Inflammatory macrophage treated with lipopolysaccharide for 1 hour (primary cell): ENCODE data around the gene FAM89B.

Experiments used
- DNase-seq, 2 donors: peaks; one replicate each; pipeline ENCODE4 v3.0.0-alpha.2; 2020 to 2022

The FAM89B gene

GRCh38 chr11:65539744-65540289 lies 32.5 kb upstream of the FAM89B start:
- no peak for DNase-seq

DNA sequence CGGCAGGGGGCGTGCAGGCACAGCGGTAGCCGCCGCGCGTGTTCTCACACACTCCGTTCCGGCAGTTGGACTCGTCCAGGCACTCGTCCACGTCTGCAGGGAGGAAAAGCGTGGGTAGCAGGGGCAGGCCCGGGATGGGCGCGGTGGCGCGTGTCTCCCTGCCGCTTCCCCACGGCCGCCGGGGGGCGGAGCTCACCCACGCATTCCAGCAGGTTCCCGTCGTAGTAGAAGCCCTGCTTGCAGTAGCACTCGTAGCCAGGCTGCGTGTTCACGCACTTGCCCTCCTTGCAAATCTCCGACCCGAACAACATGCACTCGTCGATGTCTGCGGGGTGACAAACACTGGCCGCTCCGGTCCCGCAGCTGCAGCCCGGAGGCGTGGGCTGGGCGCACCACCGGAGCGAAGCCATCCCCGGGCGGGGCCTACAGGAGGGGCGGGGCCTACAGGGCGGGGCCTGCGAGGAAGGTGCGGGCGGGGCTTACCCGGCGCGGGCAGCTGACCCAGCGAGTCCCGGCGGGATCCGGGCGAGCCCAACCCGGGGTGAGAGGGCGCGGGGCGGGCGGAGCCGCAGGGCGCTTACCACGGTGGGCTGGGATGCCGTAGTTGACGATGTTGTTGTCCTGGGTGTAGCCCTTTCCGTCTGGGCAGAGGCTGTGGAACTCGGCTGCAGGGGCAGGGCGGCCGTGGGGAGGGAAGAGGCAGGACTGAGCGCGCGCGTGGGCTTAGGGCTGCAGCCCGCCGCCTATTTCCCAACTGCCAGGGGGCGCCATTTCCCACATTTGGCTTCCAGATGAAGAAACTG lies 31.8 kb upstream of the FAM89B start:
- DNase-seq: peak; percentile 94 to 96

DNA sequence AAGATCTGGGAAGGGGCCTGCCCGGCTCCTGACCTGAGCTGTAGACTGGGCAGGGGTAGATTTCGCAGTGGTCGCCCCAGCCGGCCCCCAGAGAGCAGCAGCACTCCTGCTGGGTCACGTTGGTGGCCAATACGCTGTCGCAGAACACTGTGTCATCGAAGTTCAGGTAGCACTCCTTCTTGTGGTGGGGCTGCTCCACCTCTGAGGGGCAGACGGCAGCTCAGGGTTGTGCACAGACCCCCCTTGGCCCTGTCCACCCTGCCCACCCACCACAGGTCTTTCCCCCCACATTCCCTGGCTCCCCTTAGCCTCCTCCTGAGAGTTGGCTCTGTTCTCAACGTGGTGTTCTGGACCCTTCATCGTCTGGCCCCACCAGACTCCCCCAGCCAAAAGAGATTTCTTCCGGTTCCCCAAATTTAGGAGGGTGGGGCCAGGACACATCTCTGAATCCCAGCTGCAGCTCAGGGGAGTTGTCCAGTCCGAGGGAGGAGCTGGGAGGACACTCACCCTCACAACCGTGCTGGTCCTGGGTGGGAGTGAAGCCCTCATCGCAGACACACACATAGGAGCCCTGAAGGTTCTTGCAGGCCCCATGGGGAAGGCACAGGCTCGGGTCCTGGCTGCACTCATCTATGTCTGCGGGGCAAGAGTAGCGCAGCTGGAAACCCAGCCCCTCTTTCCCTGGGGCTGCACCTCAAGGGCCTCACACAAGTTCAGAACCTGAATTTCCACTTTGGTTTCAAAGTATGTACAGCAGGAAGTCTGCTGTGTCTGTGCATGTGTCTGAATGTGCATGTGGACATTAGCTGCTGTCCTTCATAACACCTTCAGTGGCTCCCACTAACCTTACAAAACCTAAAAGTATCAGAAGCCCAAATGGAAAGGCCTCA lies 31.0 kb upstream of the FAM89B start:
- DNase-seq: no peak

- DNase-seq: no peak
Observed at GRCh38 chr11:65542738-65543390, 29.5 kb upstream of the FAM89B start.

DNA sequence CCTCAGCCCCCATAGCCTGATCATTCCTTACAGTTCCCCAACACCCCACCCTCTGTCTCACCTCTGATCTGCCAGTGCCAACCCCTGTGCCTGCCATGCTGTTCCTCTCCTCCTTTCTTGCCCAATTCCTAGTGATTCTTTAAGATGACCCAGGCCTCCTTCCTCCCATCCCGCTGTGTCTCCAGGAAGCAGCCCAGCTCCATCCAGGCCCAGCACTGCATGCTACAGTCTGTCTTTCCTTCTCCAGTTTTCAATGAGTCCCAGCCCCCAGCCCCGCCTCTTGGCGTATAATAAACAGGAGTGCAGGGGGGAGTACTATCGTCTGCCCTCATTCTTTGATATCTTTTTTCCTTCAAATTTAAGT lies 26.5 kb upstream of the FAM89B start:
- no peak for DNase-seq

DNA sequence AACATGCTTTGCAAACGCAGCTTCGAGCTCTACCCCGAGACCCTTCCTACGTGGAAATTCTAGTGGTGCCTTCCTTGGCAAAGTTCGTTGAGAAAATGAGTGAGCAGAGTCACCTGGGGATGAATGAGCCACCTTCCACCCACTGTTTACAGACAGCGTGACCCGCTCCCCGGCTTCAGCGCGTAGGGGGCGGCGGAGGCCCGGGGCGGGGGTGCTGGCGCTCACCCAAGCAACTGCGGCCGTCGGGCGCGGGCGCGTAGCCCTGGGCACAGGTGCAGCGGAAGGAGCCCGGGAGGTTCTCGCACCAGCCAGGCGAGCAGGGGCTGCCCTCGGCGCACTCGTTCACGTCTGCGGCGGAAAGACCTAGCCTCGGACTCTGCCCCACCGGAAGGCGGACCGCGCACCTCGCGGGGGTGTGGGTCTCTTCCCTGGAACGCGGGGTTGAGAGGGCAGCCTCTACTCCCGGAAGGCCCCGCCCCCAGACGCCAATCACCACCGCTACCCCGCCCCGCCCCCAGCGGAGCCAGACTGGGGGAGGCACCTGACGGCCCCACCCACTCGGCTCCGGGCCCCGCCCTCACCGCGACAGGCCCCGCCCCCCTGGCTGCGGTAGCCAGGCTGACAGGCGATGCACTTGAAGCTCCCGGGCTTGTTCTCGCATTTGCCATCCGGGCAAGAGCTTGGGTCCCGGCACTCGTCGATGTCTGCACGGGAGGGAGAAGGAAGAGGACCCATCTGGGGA lies 25.9 kb upstream of the FAM89B start:
- peak; percentile 68 to 93 for DNase-seq

GRCh38 chr11:65547446-65548125 lies 24.8 kb upstream of the FAM89B start:
- DNase-seq: no peak

DNA sequence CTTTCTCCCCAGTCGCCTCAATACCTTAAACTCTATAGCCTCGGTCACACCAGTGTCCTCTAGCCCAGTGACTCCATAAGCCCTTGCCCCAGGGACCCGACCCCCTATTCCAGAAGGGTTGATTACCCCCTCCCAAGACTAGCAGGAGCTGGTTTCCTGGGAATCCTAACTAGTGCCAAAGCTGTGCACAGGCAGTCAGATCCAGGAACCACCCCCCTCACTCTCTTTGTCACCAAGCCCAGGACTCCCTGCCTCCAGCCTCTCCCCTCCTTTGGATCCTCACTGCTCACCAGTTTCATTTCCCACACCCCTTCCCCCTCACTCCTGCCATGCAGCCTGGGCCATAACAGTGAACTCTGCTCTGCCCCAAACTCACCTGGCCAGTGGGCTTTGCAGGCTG lies 23.9 kb upstream of the FAM89B start:
- no peak for DNase-seq

GRCh38 chr11:65549096-65549495 lies 23.2 kb upstream of the FAM89B start:
- DNase-seq: peak; percentile 35 to 76

DNA sequence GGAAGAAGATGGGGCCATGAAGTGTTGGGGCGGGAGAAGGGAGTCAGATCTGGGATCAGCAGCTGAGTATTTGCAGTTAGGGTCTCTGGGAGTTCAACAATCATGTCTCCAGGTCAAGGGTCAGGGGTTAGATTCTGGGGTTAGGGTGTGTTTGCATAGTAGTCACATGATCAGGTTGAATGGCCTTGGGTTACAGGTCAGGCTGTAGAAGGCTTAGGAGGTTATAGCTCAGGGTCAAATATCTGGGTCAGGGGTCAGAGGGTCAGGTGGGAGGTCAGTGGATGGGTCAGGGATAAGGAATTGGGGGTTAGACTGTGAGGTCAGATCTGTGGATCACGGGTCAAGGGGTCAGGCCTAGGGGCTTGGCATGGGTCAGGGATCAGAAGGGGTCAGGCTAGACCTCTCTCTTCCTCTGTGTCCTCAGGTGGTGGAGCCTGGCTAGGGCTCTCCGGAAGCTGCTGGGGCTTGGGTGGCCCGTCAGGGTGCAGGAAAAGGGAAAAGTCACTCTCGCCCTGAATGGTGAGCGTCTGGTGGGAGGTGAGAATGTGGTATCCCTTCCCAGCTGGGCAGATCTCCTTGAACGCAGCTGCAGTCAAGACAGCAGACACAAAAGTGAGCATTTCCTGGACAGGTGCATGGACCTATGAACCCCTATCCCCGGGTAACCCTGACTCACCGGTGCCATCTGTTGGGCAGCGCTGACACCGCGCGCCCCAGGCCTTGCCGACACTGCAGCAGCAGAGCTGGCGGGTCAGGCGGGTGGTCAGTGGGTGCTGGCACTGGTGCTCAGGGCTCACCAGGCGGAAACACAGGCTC lies 20.6 kb upstream of the FAM89B start:
- DNase-seq: peak; percentile 33 to 55

- peak; percentile 64 to 96 for DNase-seq
Observed at GRCh38 chr11:65552388-65552951, 19.9 kb upstream of the FAM89B start.

DNA sequence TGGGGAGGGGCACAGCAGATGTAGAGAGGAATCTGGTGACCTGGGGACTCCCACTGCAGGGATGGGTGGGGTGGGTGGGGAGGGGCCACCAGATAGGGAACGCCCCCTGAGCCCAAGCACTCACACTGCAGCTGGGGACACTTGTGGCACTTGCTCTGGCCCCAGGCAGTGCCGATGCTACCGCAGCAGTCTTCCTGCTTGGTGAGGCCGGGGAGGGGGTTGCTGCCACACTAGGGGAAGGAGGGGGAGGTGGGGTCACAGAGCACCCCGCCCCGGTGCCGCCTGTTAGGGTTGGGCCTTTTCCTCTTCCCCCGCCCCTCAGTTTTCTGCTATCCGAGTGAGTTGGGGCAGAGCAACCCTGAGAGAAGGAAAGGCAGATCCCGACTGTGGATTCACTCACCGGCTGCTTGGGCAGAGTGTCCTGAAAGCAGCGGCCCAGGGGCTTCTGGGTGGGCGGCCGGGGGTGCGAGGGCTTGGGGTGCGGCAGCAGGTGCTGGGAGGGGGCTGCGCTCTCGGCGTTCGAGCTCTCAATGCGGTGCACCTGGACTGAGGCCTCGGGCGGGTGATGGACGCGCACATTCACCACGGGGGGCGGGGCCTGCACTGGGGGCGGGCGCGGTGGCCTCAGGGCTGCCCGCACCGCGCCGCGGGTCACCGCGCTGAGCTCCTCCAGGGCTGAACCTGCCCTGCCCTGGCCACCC lies 18.9 kb upstream of the FAM89B start:
- DNase-seq: peak; percentile 50 to 76

- DNase-seq: no peak
Observed at GRCh38 chr11:65554057-65554818, 18.1 kb upstream of the FAM89B start.

- no peak for DNase-seq
Observed at GRCh38 chr11:65554842-65555430, 17.4 kb upstream of the FAM89B start.

- DNase-seq: peak; percentile 40 to 43
Observed at GRCh38 chr11:65555693-65556231, 16.6 kb upstream of the FAM89B start.

- no peak for DNase-seq
Observed at GRCh38 chr11:65556470-65557279, 15.7 kb upstream of the FAM89B start.

- no peak for DNase-seq
Observed at GRCh38 chr11:65557280-65558001, 14.9 kb upstream of the FAM89B start.
